GM04504 (cell line): ENCODE measurements around the gene CFAP77.

Experiments used
- DNase-seq: peaks from one replicate; pipeline ENCODE4 v3.0.0-alpha.2; 2012; ENCODE audit warnings: low read depth

The CFAP77 gene

DNA sequence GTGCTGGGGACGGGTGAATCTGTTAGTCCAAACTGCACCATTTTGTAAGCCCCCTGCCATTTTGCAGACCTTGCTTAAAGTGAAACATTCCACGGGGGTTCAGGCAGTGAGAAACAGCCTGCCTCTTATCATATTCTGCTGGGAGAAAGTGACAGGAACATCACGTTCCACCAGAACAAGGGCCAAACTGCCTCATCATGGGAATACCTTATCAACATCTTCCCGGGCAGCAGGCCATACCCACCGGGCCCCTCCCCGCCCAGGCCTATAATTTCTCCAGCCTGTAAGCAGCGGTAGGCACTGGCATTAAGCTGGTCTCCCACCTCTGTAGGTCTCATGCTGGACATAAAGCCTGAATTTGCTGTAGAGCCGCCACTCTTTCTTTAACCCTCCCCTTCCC, 1.5 kb upstream of the CFAP77 start:
- DNase-seq: no peak

DNA sequence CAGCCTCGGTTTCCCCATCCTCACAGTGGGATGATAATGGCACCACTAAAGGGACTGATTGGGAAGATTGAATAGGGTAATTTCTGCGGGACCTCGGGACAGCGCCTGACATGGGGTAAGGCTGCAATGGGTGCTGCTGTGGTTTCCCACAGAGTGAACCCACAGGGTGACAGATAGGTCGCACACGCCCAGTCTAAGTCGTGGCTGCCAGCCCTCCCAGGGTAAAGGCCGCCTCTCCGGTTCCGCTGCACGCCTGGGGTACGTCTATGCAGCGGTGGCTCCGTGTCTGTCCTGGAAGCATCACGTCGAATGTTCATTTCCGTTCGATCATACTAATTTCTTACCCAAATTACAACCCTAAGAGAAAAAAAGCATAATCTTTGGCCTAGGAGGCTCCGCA, 631 bp downstream of the CFAP77 start:
- no peak for DNase-seq

DNA sequence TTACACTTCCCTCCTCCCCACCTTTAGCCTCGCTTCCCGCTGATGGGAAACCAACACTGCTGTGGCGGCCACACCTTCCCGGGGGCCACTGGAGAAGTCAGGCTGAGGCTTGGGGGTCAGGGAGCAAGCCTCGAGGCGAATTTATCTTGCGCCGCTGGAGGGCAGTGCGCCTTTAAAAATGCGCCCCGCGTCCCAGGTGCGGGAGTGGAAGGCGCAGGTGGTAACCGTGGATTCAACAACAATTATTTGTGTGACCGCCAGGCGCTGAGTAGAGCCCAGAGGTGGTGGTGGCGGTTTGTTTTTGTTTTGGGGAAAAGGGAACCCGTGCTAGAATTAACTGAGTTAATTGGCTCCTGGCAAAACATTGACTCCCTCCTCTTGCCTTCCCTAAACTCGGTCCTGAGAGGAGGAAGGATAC, 1.1 kb downstream of the CFAP77 start:
- no peak for DNase-seq

DNA sequence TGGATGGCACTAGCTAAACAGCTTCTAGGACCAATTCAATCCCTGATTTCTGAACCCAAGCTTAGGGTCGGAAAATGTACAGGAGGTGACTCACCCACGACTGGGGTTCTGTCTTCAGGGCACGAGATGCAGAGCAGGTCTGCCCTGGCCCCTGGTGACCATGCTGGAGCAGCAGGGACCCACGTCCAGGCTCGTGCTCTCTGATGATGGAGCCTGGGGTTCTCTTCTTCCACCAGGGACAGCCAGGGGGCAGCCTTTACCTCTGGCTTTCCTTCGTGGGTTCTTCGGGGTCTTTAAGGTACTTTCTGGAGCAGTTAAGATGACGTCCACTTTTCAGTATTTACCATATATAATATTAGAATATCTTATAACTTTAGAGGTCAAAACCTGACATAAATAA, 2.1 kb downstream of the CFAP77 start:
- DNase-seq: no peak

DNA sequence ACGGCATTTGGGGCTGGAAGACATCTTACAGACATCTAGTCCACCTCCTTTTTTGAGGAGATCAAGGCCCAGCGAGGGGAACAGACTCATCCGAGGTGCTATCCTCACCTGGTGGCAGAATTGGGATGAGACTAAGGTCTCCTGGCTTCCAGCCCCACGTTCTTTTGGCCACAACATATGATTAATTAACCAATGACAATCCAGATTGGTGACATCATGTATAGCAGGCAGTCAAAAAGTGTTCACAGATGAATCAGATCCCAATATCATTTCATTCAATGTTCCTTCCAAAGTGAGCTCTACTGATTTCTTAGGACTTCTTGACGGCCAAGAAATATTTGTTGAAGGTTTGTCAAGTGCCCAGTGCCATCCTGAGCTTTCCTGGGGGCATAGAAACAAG, 3.9 kb downstream of the CFAP77 start:
- DNase-seq: no peak

DNA sequence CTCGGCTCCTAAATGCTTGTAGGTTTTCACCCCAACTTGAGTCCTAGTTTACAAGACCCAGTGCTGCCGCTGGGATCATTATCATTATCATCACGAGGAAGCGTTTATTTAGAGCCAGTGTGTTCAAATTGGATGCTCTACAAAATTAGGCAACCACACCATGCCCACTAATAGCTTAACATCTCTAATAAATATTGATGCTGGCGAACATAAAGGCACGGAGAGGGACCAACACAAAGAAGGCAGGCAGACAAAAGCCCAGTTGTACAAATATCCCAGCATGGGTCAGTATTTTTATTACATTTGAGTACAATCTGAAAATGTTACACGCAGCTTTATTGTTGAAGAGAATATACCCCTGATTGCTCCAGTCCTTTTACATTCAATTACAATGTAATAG, 4.7 kb downstream of the CFAP77 start:
- no peak for DNase-seq

DNA sequence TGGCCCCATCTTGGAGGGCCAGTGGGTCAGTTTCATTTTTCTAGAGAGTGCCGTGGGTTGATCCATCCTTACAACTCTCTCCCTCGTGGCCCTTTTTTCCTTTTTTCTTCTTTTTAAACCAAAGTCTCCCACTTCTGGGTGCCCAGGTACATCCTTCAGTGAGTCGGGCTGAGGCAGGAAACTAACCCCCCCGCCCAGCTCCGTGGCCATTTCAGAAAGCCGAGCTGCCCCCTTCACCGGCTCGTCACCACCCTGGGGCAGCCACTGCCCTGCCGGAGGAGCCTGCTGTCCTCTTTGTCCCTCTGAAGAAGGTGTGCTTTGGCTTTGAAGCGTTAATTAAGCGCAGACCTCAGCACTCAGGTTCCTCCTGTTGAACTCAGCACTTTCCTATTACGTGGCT, 5.2 kb downstream of the CFAP77 start:
- DNase-seq: no peak

DNA sequence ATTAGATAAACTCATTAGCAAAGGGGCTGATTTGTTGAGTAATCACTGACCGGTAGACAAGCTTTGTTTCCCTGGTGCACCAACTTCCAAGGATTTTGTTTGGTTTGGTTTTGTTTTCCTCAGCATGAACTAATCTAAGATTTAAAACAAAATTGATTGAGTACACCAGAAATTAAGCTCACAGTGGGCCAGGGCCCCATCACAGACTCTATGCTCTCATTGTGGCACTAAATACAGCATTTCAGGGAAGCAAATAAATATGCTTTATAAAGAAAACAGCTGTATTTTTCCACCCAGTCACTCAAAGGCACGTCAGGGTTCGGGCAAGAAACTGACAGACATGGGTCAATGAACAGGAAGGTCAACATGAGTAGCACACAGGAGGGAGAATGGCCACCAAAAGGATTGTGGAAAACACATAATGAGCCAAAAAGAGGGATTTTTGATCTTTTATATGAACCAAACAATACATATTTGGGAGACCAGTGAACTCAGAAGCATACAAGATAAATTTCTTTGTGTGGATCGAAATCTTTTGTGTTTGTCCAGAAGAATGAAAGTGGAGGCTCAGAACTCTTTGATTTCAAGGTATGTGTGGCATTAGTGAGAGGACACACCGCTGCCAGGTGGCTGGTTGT, 8.8 kb downstream of the CFAP77 start:
- no peak for DNase-seq

DNA sequence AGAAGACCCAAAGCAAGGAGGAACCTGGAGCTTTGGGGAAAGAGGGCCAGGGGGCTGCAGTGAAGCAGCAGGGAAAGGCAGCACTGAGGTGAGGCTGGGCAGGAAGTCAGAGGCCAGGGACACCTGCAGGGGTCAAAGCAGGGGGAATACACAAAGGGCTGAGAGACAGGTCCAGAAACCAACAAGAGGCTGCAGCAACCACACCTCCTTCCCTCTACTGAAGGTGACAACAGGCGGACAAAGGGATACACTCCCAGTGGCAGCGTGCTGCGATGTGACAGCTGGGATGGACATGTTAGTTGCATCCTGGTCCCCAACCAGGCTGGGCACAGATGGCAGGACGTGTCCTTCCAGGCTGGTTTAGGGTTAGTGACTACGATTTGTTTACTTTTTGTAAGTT, 12.6 kb downstream of the CFAP77 start:
- no peak for DNase-seq

DNA sequence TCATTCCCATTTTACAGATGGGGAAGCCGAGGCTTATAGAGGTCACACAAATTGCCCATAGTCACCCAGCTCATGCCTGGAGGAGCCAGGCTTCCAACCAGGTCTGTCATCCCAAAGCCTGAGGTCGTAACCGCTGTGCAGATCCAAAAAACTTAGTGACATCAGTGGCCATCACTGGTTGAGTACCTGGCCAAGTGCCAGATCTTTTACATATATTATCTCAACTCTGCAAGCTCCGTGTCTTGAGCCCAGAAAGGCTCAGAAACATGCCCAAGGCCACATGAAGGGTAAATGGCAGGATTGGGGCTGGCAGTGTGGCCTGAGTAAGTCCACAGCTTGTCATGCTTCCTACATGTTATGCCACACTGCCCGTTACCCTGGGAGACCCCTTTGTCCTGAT, 13.5 kb downstream of the CFAP77 start:
- DNase-seq: no peak

DNA sequence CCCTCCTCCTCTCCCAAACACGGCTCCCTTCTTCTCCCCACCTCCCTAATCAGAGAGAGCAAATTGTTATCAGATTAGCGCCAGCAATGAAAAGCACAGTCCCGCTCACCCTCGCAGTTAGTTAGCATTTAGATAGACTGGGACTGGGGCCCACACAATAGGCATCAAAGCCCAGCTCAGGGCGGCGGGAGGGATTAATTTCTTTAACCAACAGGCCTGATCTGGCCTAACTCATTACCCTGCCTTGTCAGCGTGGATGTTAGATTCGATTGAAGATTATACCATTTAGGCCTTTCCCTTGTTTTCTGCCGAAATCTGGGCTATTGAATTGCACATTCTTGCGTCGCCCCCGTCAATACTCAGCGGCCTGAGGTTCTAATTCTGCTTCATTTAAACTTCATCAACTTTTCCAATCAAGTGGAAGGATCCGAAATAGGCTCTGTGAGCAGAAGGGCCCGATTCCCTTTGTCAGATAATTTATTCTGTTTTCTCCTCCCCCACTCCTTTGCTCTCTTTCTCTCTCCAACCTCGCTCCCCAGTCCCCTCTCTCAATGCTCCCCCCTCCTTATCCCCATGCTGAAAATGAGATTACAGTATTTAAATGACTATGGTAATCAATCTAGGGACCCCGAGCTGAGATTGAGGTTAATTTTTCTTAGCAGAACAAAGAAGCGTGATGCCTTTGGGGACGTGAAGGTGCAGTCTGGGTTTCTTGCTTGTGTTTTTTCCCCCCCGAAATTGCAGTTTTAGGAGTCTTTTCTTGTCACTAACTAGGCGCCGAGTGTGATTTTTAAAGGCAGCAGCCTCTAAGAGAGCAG, 15.1 kb downstream of the CFAP77 start:
- DNase-seq: no peak

DNA sequence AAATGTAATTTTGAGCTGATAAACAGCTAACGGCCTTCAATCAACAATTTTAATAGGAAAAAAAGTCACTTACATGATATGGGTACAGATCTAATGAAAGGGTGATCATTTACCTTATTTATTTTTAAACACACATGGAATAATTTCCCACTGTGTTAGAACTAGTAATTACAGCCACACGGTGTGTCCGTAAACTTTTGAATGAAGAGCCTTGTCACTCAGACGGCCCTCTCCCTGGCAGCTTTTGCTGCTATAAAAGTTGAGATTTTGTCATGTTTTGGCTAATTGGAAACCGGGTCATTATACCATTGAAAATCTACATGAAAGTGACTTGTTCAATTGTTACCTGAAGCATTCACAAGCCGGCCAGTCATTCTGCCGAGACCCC, 15.7 kb downstream of the CFAP77 start:
- DNase-seq: no peak

DNA sequence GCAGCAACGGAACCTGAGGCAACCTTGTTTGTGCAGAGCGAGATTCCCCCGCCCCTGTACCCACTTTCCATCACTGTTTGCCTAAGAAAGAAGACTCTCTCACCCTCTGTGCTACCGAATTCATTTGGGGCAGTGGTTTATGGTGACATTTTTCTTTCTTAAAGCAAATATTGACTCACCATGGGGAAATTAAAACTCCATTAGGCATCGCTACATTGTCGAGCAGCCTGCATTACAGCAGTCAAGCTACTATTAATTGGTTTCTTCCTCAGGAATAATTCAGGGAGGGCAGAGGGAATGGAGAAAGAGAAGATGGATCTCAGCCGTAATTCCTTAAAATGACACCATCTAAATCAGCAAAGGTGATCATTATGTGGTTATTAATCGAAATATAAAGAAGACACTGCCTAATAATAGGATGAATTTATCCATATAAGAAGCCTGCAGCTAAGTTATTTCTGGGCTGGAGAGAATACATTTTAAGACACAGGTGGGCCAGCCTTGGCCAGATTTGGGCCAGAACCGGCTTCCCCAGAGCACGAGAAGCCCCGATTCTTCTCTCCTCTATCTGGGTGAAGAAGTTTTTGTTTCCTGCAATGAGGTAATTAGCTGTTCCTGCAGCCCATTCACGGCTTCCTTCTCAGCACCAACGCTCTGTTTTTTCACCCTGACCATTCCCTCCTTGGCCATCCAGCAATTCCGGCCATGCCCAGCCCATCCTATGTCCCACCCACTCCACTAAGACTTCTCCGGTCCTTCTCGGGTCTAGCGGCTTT, 16.8 kb downstream of the CFAP77 start:
- DNase-seq: no peak

DNA sequence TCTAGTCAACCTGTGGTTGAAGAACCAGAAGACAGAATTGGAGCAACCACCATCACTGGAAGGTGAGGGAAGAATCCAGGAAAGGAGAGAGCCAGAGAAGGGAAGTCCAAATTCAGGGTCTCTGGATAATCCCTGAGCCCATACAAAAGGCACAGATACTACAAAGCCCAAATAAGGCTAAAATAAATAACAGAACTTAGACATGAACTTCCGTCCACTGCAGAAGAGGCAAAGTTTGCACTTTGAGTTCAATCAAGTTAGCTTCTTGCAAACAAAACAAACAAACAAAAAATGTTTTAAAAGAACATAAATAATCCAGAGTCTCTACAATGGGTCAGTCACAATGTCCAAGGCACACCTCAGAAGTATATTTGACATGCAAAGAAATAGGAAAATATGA, 21.0 kb downstream of the CFAP77 start:
- DNase-seq: no peak

DNA sequence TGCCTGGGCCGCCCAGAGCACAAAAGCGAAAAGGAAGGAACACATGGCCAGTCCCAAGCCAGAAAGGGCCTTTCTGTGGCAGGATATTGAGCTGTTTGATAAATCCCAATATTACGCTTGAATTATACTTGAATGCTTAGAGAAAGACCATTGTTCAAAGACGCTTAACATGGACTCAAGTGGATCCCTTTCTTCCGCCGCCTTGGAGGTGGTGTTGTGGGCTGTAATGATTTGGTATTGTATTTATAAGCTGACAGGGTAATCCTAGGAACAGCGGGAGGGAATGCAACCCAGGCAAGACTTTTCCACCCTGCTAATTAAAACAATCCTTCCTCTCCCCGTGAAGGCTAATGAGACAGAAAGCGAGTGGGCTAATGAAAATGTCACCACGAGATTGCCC, 24.9 kb downstream of the CFAP77 start:
- DNase-seq: no peak

DNA sequence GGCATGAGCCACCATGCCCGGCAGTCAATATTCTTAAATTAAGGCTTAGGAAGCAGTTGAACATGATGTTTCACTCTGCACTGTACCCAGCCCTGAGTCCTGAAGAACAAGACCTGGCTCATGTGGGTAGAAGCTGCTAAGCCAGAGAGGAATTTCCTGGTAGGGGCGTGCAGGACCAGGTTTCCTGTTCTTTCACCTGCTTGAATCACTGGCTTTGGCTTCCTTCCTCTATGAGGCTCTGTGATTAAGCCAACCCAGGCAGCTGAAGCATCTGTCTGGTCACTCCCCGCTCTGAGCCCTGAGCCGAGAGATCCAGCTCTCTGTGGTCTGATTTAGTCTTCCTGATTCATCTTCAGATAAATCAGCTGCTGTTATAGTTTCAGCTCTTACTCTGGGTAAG, 29.1 kb downstream of the CFAP77 start:
- no peak for DNase-seq

DNA sequence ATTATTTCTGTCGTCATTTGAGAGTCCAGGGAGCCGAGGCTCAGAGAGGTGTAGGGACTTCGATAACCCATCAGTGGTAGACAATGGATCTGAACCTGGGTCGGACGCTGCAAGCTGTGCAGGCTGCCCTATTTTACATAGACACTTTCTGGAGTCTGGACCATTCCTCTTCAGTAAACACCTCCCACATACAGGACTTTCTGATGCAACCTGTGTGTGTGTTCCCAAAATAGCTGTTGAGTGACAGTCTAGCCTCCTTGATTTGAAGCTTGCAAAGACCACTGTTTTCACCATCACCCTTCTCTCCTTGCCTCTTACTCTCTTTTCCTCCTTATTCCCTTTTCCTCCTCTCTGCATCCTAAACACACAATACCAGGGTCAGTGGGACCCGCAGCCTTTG, 30.7 kb downstream of the CFAP77 start:
- no peak for DNase-seq

DNA sequence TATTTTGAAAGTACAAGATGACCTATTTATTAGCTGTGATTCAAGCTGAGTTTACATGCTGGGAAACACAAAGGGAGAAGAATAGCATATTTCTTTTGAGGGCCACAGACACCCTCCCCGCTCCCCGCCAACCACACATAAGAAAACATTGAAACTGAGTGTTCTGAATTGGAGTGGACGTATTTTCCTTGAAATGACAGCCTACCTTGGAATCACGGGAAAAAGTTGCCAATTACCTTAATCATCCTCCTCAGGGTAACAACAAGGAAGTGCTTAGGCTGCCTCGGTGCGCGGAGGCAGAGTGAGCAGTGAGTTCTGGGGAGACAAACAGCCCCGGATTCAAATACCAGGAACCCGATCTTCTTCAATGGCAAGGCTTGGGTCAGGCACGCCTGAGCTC, 31.4 kb downstream of the CFAP77 start:
- DNase-seq: no peak

DNA sequence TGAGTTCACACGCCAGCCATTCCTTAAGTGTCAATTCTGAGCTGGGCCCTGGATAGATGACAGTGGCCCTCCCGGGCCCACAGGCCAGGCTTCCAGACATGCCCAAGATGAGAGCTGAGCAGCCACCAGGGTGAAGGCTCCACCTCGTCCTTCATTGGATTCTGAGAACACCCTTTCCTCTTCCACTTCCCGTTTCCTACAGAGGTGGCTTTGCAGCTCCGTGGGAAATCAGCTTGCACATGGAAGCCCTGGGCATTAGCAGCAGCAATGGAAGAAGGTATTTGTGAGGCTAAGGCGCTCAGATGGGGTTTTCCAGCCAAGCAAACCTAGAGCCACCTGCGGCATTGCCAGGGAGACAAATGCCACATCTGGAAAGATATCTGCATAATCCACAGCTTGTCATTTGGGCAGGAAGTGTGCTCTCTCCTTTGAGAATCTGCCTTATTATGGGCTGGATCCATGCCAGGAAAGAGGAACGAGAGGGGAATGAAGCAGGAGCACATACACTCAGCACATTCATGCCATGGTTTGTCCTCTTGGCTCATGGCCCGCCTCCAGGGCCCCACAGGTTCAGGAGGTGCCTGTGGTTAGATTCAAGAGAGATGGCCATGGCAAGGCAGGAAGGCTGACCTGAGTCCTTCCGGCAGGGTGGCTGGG, 34.1 kb downstream of the CFAP77 start:
- DNase-seq: no peak

DNA sequence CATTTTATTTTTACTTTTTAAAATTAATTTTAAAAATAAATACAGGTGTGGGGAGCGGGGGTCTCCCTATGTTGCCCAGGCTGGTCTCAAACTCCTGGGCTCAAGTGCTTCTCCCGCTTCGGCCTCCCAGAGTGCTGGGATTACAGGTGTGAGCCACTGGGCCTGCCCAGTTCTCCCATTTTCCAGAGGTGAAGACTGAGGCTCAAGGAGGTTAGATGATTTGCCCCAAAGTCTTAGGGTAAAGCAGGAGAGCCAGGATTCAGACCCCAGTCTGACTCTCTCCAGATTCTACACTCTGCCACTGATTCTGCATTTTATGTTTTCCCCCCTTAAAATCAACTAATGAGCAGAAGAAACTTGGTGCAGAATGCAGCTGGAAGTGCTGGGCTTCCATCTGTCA, 36.9 kb downstream of the CFAP77 start:
- DNase-seq: no peak

DNA sequence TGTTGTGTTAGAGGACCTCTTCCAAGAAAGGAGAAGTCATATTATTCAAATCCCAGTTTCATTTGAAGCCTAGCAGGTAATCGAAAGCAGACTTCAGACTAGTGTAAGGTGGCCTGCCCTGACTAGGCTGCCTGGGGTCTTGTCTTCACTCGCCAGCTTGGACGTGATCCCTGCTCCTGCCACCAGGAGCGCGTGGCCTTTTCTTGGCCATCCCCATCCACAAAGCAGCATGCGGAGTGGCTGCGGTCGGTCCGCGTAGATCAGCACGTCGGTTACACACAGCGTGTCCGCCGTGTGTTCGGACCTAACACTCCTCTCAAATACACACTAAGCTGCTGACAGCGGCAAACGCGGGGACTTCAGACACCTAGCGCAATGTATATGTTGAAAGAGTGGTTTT, 37.3 kb downstream of the CFAP77 start:
- no peak for DNase-seq

DNA sequence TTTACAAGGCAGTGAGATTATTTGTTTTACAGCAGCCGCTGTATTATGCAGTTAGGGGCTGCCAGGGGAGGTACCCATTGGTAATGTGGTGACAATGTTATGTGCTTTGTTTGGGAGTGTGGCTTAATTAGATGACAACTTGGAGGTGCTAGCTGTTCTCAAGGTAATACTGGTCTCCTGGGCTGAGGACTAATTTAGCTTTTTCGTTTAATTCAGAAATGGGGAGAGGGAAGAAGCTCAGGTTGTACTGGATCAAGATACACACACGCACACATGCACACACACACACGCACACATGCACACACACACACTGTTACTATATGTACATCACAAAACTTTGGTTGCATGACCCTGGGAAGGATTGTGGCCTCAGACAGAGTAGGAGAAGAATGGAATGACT, 37.9 kb downstream of the CFAP77 start:
- no peak for DNase-seq

DNA sequence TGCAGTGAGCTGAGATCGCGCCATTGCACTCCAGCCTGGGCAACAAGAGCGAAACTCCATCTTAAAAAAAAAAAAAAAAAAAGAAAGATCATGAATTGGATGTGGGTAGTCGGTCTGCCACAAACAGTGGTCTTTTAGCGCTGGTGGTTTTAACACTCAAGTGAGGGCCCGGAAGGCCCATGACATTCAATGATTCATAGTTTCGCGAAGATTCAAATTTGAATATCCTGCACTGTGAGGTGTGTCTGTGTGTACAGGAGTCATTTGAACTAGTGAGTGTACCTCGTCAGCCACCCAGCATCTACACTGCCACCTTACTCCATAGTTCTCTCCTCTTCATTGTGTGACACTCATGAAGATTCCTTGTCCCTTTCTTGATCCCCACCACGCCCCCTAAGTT, 41.3 kb downstream of the CFAP77 start:
- no peak for DNase-seq
